ENCODE measurements around the gene BBC3.

BBC3 gene

GRCh38 chr19:47273313-47274070, 42.5 kb upstream of the BBC3 start:
- TF ChIP-seq CTCF (IDR thresholded peaks at IDR 0.05; ENCODE audit: borderline replicate concordance, insufficient read depth, low read depth, low read length): no peak
- peak overlapping the region; percentile 56 for H3K4me3 ChIP-seq (ENCODE audit: low read depth, low read length)

DNA sequence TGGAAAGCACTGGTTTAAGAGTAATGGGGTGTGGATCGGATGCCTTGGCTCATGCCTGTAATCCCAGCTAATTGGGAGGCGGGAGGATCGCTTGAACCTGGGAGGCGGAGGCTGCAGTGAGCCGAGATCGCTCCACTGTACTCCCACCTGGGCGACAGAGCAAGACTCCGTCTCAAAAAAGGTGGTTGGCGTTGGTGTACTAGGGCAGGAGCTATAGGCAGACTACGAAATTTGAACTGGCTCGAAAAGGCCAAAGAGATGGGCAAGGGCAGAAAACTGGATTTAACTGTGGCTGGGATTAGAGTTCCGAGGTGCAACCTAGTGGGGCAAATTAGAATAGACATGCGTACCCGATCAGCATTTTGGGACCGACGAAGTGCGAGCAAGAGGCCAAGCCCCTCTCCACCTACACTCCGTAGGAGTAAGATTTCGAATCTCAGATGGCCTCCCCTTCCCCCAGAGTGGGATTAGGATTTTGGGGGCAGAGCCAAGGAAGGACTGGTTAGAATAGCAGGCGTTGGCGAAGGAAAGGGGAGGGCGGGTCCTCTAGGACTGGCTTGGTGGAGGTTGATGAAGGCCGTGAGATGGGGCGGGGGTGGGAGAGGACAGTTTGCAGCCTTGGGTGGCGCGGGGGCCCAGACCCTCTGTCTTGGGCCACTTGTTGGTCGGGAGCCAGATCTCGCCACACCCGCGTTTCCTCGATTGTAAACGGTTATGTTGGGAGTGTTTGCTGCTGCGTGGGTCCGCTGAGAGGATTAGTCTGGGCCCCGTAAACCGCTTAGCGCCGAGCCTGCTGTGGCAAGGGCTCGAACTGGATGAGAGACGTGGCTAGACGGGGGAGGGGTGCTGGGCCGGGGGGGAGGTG, 41.7 kb upstream of the BBC3 start:
- no peak for TF ChIP-seq CTCF (IDR thresholded peaks at IDR 0.05; ENCODE audit: borderline replicate concordance, insufficient read depth, low read depth, low read length)
- H3K4me3 ChIP-seq (ENCODE audit: low read depth, low read length): peak overlapping the region; percentile 56

DNA sequence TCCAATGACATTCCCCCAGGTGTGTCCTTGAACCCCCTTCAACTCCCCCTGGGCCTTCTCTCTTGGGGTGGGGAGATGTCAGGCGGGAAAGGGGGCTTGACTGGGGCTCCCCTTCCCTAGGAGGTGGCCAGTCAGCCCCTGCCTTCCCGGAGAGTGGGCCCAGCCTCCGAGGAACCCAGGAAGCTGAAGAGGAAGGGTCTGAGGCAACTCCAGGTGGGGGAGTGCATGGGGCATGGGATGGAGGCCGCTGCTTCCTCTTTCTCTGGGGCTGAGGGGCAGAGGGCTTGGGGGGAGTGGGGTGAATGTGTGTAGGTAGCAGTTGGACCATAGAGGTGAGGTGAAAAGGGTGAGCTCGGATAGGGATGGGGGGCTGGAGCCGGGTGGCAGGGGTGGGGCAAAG, 41.0 kb upstream of the BBC3 start:
- H3K4me3 ChIP-seq (ENCODE audit: low read depth, low read length): no peak overlapping the region
- TF ChIP-seq CTCF (IDR thresholded peaks at IDR 0.05; ENCODE audit: borderline replicate concordance, insufficient read depth, low read depth, low read length): no peak

DNA sequence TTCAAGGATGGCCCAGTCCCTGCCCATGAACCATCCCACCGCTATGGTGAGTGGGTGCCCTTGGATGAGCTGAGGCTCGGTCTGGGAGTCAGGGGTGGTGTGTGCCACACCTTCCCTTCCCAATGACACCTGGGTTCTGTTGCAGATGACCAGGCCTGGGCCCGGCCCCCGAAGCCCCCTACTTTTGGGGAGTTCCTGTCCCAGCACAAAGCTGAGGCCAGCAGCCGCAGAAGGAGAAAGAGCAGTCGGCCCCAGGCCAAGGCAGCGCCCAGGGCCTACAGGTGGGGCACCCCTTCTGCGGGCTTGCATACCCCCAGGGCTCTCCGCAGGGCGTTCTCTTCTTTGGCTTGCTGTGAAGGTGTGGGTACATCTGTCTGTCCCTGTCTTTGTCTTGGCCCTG, 39.4 kb upstream of the BBC3 start:
- H3K4me3 ChIP-seq (ENCODE audit: low read depth, low read length): no peak overlapping the region
- TF ChIP-seq CTCF (IDR thresholded peaks at IDR 0.05; ENCODE audit: borderline replicate concordance, insufficient read depth, low read depth, low read length): no peak

- no peak for TF ChIP-seq CTCF (IDR thresholded peaks at IDR 0.05; ENCODE audit: borderline replicate concordance, insufficient read depth, low read depth, low read length)
- H3K4me3 ChIP-seq (ENCODE audit: low read depth, low read length): no peak overlapping the region
Observed at GRCh38 chr19:47269596-47269995, 38.6 kb upstream of the BBC3 start.

DNA sequence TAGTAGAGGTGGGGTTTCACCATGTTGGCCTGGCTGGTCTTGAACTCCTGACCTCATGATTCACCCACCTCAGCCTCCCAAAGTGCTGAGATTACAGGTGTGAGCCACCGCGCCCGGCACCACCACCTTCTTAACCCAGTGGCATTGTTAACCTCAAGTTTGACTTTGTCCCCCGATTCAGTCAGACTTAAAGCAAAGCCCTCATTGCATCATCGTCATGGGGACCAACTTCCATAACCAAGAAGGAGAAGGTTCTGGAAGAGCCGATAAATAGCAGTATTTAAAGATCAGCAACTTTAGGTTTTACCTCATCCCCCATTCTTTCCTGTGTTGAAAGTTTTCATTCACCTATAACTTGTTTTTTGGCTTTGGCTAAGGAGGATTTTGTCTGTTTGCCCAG, 37.0 kb upstream of the BBC3 start:
- no peak overlapping the region for H3K4me3 ChIP-seq (ENCODE audit: low read depth, low read length)
- no peak for TF ChIP-seq CTCF (IDR thresholded peaks at IDR 0.05; ENCODE audit: borderline replicate concordance, insufficient read depth, low read depth, low read length)
